Common myeloid progenitor, CD34-positive (primary cell): ENCODE results near the gene CD300LF.

Experiments
- CTCF ChIA-PET: fragments of 350-600 bp; sonication (Branson Sonifier 250); formaldehyde crosslinking; loops from one replicate; lab custom pipeline; 2021; ENCODE audit warnings: antibody characterized with exemption; lab: Charles Lee
- POLR2A ChIA-PET: fragments of 350-600 bp; sonication (Branson Sonifier 250); formaldehyde crosslinking; loops from one replicate; lab custom pipeline; 2021; ENCODE audit warnings: antibody characterized with exemption; lab: Charles Lee
- DNase-seq, 3 donors: peaks; one replicate each; pipeline versions ENCODE4 v3.0.0 to v3.0.0-alpha.2; 2013
- H3K27ac ChIP-seq, 2 experiments: 1 replicate in 1 of 2; 2 replicates in 1 of 2; pipeline ENCODE4 v1.7.0; 2013; ENCODE audit warnings: inconsistent platforms in 2 of 2, low read length in 2 of 2, mild to moderate bottlenecking in 2 of 2, low read depth in 1 of 2, moderate library complexity in 1 of 2; ENCODE audit not compliant: severe bottlenecking in 2 of 2, insufficient read depth in 1 of 2, poor library complexity in 1 of 2
- H3K27me3 ChIP-seq, 5 experiments: replicated peaks in 2 of 5; 1 replicate in 3 of 5; 2 replicates in 2 of 5; pipeline versions ENCODE4 v1.6.1 to v1.7.0; 2013; ENCODE audit warnings: low read length in 4 of 5, mild to moderate bottlenecking in 2 of 5, moderate library complexity in 2 of 5, inconsistent platforms in 1 of 5; ENCODE audit not compliant: insufficient read depth in 5 of 5, control insufficient read depth in 4 of 5
- H3K36me3 ChIP-seq, 4 experiments: 1 replicate in 2 of 4; 2 replicates in 2 of 4; pipeline versions ENCODE4 v1.6.1 to v1.7.0; 2013; ENCODE audit warnings: low read length in 3 of 4, control low read depth in 1 of 4, mild to moderate bottlenecking in 1 of 4; ENCODE audit not compliant: control insufficient read depth in 4 of 4, insufficient read depth in 4 of 4
- H3K4me1 ChIP-seq, 4 experiments: 1 replicate in 3 of 4; 2 replicates in 1 of 4; pipeline versions ENCODE4 v1.6.1 to v1.7.1; 2013; ENCODE audit warnings: low read length in 3 of 4, mild to moderate bottlenecking in 3 of 4, control low read depth in 1 of 4, inconsistent platforms in 1 of 4, moderate library complexity in 1 of 4; ENCODE audit not compliant: control insufficient read depth in 4 of 4, insufficient read depth in 4 of 4; ENCODE audit errors: control extremely low read depth in 1 of 4
- H3K4me3 ChIP-seq, 7 experiments: 1 replicate in 4 of 7; 2 replicates in 3 of 7; pipeline versions ENCODE4 v1.5.1 to v1.7.0; 2013; ENCODE audit warnings: mild to moderate bottlenecking in 7 of 7, low read length in 6 of 7, moderate library complexity in 6 of 7, inconsistent platforms in 2 of 7, low read depth in 2 of 7, control low read depth in 1 of 7; ENCODE audit not compliant: insufficient read depth in 4 of 7, control insufficient read depth in 1 of 7; ENCODE audit errors: extremely low read depth in 1 of 7
- H3K9me3 ChIP-seq, 5 experiments: 1 replicate in 4 of 5; 2 replicates in 1 of 5; pipeline versions ENCODE4 v1.6.1 to v1.7.1; 2013; ENCODE audit warnings: low read length in 4 of 5, mild to moderate bottlenecking in 2 of 5, inconsistent platforms in 1 of 5, low read depth in 1 of 5, moderate library complexity in 1 of 5; ENCODE audit not compliant: control insufficient read depth in 4 of 5, insufficient read depth in 2 of 5; ENCODE audit errors: control extremely low read depth in 1 of 5
- WGBS: methylation state at CpG from one replicate; pipeline ENCODE4 v1.1.5; 2013; ENCODE audit not compliant: insufficient coverage; 5-methylcytosine and 5-hydroxymethylcytosine counted together

Gene CD300LF

DNA sequence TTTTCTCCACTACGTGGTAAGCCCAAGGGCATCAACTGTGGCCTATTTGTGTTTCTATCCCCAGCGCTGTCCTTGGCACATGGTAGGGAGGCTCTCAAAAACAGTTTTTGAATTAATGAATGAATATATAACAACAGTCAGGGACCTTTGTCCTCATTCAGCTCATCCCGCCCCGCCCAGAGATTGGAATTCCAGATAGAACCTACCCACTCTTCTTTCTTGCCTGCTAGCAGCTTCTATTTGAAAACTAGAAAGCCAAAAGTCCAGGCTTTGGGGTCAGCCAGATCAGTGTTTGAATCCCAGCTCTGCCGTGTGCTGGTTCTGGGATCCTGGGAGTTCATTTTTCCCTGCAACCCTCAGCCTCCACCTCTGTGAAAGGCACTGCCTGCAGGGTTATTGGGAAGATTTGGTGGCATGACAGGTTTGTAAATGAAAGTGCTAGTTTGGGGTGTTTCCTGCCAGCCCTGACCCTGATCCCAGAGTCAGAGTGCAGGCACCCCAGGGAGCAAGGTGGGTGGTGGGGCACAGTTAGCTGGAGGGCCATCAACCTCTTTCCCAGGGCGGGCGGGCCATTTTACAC lies 40.2 kb upstream of the CD300LF start:
- WGBS: 100% methylated on average over 5 of the region's 7 CpGs
- CTCF ChIA-PET: interaction anchor here (0.9 to 11.0 kb wide), 6 partner anchors 11 to 109 kb away, joined by 3 to 175 read pairs (median 8); partner anchors contain the start of genes NAT9 and RAB37
- no peak for DNase-seq

DNA sequence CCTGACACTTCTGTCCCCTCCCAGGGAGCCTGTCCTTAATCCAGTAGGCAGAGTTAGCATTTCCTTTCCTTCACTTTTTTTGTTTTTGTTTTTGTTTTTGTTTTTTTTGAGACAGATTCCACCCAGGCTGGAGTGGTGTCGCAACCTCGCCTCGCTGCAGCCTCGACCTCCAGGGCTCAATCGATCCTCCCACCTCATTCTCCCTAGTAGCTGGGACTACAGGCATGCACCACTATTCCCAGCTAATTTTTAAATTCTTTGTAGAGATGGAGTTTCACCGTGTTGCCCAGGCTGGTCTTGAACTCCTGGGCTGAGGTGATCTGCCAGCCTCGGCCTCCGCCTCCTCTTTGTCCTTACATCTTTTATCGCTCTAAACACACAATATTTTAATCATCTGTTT lies 39.7 kb upstream of the CD300LF start:
- Histone ChIP-seq H3K4me3 (no peak overlapping the region), H3K27ac (peak overlapping the region in 1 of 2 experiments; percentile 58), H3K36me3 (peaks cover 0 to 19% (median 11%) of the 10 kb centered on the region in 4 experiments), H3K9me3 (no peaks in the 10 kb centered on the region), H3K4me1 (peaks cover 19 to 80% (median 68%) of the 10 kb centered on the region in 4 experiments), H3K27me3 (no peaks in the 10 kb centered on the region)
- DNase-seq: no peak
- POLR2A ChIA-PET: interaction anchor here (6.3 kb wide), 1 partner anchor 8 kb away, joined by 71 read pairs; no protein-coding TSS in a partner anchor
- CTCF ChIA-PET: interaction anchor here (1.3 to 11.0 kb wide), 6 partner anchors 8 to 95 kb away, joined by 3 to 175 read pairs (median 14); partner anchors contain the start of genes NAT9 and RAB37
- WGBS: 92% methylated on average over 9 of the region's 9 CpGs

More for the DNA sequence above, 40.2 kb upstream of the CD300LF start:
- Histone ChIP-seq H3K27ac (no peak overlapping the region), H3K4me1 (peaks cover 19 to 80% (median 68%) of the 10 kb centered on the region in 4 experiments), H3K9me3 (no peaks in the 10 kb centered on the region), H3K36me3 (peaks cover 0 to 19% (median 10%) of the 10 kb centered on the region in 4 experiments), H3K4me3 (no peak overlapping the region), H3K27me3 (no peaks in the 10 kb centered on the region)
- POLR2A ChIA-PET: no interaction called here

DNA sequence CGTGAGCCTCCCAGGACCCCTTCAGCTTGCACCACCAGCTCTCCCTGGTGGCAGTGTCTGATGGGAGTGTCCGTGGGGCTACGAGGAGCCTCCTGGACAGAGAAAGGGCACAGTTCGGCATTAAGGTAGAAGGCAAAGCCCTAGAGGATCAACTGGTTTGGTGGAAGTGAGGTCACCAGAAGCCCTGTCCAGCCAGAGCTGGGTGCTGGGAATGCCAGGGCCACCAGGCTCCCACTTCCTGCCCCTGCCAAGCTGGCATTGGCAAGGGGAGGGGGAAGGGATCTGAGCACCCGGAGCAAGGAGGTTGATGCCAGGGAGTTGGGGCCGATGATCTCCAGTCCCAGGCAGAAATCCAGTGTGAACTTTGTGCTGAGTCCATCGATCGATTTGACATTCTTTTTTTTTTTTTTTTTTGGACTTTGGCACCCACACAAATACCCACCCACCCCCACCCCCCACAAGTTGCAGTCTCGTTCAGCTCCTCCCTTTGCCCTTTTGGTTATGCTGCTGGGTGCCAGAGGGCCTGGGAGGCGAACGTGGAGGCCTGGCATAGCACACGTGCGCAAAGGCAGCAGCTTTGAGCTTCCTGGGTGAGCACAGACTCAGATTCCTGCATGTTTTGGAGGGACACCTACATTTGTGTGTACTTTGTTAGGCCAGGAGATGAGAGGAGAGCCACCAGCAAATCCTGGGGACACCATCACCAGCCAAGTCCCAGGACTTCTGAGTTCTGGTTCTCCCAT lies 37.8 kb upstream of the CD300LF start:
- peak overlapping the region; percentile 35 to 81 for H3K27ac ChIP-seq
- H3K36me3 ChIP-seq: peaks cover 0 to 20% (median 15%) of the 10 kb centered on the region in 4 experiments
- H3K4me1 ChIP-seq: peaks cover 16 to 80% (median 68%) of the 10 kb centered on the region in 4 experiments
- H3K9me3 ChIP-seq: no peaks in the 10 kb centered on the region
- H3K27me3 ChIP-seq: no peaks in the 10 kb centered on the region
- WGBS: 25% methylated on average over 4 of the region's 13 CpGs
- DNase-seq: no peak
- POLR2A ChIA-PET: interaction anchor here (1.0 to 6.3 kb wide), 3 partner anchors 9 to 13 kb away, joined by 3 to 71 read pairs (median 36); partner anchors contain the start of gene RAB37
- CTCF ChIA-PET: interaction anchor here (0.6 to 4.1 kb wide), 12 partner anchors 10 to 93 kb away, joined by 3 to 70 read pairs (median 7); partner anchors contain the start of gene RAB37
- peak overlapping the region; percentile 81 to 98 (median 96) for H3K4me3 ChIP-seq

DNA sequence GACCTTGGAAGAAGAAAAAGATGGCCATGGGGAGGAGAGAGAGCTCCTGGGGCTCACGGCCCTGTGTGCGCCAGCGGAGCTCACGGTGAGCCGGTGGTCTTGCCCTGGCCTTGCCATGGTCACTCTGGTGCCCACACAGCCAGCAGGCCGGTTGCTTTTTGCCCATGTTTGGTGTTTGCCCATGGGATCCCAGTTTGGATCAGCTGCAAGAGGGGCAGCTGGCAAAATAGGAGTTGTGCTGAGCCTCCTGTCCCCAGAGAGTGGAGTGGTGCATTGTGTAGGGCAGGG lies 37.3 kb upstream of the CD300LF start:
- 6% methylated on average over 5 of the region's 6 CpGs for WGBS
- DNase-seq: no peak
- no peaks in the 10 kb centered on the region for H3K9me3 ChIP-seq
- ChIA-PET CTCF (interaction anchor here (0.6 to 4.1 kb wide), 10 partner anchors 10 to 92 kb away, joined by 3 to 70 read pairs (median 7); partner anchors contain the start of gene RAB37), POLR2A (interaction anchor here (1.0 to 6.3 kb wide), 4 partner anchors 8 to 30 kb away, joined by 3 to 71 read pairs (median 20); partner anchors contain the start of gene RAB37)
- peak overlapping the region; percentile 81 to 98 (median 96) for H3K4me3 ChIP-seq
- H3K27me3 ChIP-seq: no peaks in the 10 kb centered on the region
- peak overlapping the region; percentile 35 to 81 for H3K27ac ChIP-seq
- peaks cover 16 to 80% (median 70%) of the 10 kb centered on the region in 4 experiments for H3K4me1 ChIP-seq
- peaks cover 0 to 19% (median 15%) of the 10 kb centered on the region in 4 experiments for H3K36me3 ChIP-seq

DNA sequence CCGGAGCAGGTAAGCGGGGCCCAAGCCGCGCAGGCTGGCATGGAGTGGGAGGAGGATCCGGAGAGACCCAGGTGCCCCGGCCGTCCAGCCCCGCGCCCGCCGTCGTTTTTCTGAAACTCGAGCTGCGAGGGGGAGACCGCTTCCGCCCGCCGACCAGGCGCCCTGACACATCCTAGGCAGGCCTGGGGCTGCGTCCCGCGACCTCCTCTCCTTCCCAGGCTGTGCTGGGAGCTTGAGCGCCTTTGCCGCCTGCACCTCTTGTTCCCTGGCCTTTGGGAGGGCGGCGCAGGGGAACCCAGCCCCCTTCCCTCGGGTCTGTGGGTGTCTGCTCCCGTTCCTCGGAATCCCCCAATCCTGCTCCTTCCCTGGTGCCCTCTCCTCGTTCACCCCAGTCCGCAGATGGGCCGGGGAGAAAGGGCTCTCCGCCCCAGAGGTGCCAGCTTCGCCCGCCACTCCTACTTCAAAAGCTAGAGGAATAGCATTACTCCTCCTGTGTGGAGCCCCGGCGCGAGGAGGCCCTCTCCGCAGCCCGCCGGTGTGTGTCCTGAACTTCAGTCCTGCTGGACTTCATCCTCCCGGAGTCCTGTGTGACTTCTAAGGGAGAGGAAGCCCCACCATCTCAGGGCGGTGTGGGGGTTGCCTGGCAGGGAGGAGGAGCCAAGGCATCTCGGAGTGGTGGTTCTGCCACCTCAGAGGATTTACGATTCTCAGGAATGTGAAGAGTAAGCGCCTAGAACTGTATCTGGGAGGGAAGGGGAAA lies 36.7 kb upstream of the CD300LF start:
- under 1% methylated on average over 46 of the region's 46 CpGs for WGBS
- POLR2A ChIA-PET: interaction anchor here (1.1 to 6.3 kb wide), 7 partner anchors 11 to 31 kb away, joined by 3 to 71 read pairs (median 3); partner anchors contain the start of genes NAT9 and RAB37
- no peak for DNase-seq
- CTCF ChIA-PET: interaction anchor here (1.0 to 4.1 kb wide), 11 partner anchors 11 to 79 kb away, joined by 3 to 70 read pairs (median 4); partner anchors contain the start of gene RAB37
- no peaks in the 10 kb centered on the region for H3K9me3 ChIP-seq
- H3K27me3 ChIP-seq: no peaks in the 10 kb centered on the region
- H3K4me1 ChIP-seq: peaks cover 16 to 81% (median 74%) of the 10 kb centered on the region in 4 experiments
- peaks cover 0 to 15% (median 13%) of the 10 kb centered on the region in 4 experiments for H3K36me3 ChIP-seq
- peak overlapping the region; percentile 35 to 81 for H3K27ac ChIP-seq
- H3K4me3 ChIP-seq: peak overlapping the region; percentile 81 to 98 (median 96)

DNA sequence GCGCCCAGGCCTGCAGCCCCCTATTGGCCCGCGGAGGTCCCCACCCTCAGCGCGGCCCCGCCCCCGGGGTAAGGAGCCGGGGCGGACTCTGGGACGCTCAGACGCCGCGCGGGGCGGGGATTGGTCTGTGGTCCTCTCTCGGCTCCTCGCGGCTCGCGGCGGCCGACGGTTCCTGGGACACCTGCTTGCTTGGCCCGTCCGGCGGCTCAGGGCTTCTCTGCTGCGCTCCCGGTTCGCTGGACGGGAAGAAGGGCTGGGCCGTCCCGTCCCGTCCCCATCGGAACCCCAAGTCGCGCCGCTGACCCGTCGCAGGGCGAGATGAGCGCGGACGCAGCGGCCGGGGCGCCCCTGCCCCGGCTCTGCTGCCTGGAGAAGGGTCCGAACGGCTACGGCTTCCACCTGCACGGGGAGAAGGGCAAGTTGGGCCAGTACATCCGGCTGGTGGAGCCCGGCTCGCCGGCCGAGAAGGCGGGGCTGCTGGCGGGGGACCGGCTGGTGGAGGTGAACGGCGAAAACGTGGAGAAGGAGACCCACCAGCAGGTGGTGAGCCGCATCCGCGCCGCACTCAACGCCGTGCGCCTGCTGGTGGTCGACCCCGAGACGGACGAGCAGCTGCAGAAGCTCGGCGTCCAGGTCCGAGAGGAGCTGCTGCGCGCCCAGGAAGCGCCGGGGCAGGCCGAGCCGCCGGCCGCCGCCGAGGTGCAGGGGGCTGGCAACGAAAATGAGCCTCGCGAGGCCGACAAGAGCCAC lies 36.0 kb upstream of the CD300LF start, which contains the start of gene NHERF1:
Gene NHERF1 (plus strand): TSS at position 100 of the 750 bp plus-strand sequence. CDS start 219 bp downstream, at position 319.
- Histone ChIP-seq H3K9me3 (no peaks in the 10 kb centered on the region), H3K4me1 (peaks cover 18 to 85% (median 80%) of the 10 kb centered on the region in 4 experiments), H3K36me3 (peaks cover 0 to 21% (median 15%) of the 10 kb centered on the region in 4 experiments), H3K27ac (peak within 1 kb of the TSS; percentile 54 to 81), H3K4me3 (peak within 1 kb of the TSS; percentile 81 to 98 (median 96)), H3K27me3 (no peaks in the 10 kb centered on the region)
- peak; percentile 90 to 94 (median 94) for DNase-seq
- ChIA-PET CTCF (interaction anchor here (0.7 to 4.7 kb wide), 11 partner anchors 10 to 78 kb away, joined by 3 to 154 read pairs (median 7); partner anchors contain the start of gene NAT9), POLR2A (interaction anchor here (0.6 to 6.3 kb wide), 11 partner anchors 8 to 475 kb away, joined by 3 to 71 read pairs (median 3); partner anchors contain the start of genes DNAI2, NAT9 and RAB37)
- 0% methylated on average over 86 of the region's 90 CpGs for WGBS
